K562 (cell line): Measurements from ENCODE around the gene SLC36A1. TPM values are rescaled to one million over a fixed set of nuclear protein-coding genes. Genes with fewer than 3 reads are reported as not detected.

Experiments used
- ATAC-seq: fragments of 200-7000 bp; cut with Tn5 transposase; 3 replicates; pipeline ENCODE4 v1.9.1; 2020; ENCODE audit warnings: moderate library complexity
- BruUV-seq: library from RNA; stranded (reverse); fragments of 400-500 nt; replicated peaks from 2 replicates; lab custom pipeline; 2021; lab: Mats Ljungman, UMichigan
- CTCF ChIA-PET: fragments of 300-600 bp; formaldehyde crosslinking; extraction: SDS; loops from one replicate; lab custom pipeline; 2021; ENCODE audit warnings: low intra/inter-chr PET ratio; lab: Yijun Ruan, JAX
- POLR2A ChIA-PET: fragments of 300-600, 350-650 bp; sonication (Branson Sonifier 250); formaldehyde crosslinking; extraction: SDS; loops from one replicate; lab custom pipeline; 2021; ENCODE audit warnings: antibody characterized with exemption, inconsistent platforms; lab: Yijun Ruan, JAX
- DNase-seq, 4 experiments: peaks; one replicate each; pipeline versions ENCODE4 v3.0.0 to v3.0.0-alpha.2; 2011 to 2018; ENCODE audit warnings: low spot score in 3 of 4, mixed read lengths in 3 of 4; ENCODE audit errors: extremely low read depth in 1 of 4
- FAIRE-seq: peaks from 2 replicates; lab custom pipeline; 2011; peaks lifted over from hg19 to GRCh38; lab: Jason Lieb, UNC
- H2AFZ ChIP-seq: 2 replicates; pipeline ENCODE4 v1.6.0; 2011; ENCODE audit warnings: low read depth, low read length, control low read depth, inconsistent platforms
- H3K27ac ChIP-seq: fragments of 200-600 bp; 3 replicates; pipeline ENCODE4 v1.8.0; 2011; ENCODE audit warnings: low read depth, mild to moderate bottlenecking, control low read depth, inconsistent platforms, low read length, moderate library complexity, mixed read lengths; ENCODE audit errors: extremely low read depth
- H3K27me3 ChIP-seq, 2 experiments: fragments of 300-600 bp in 1 of 2; 2 replicates in 1 of 2; 3 replicates in 1 of 2; pipeline versions ENCODE4 v1.6.0 to v1.8.0; 2011; ENCODE audit warnings: inconsistent platforms in 2 of 2, low read length in 2 of 2, mild to moderate bottlenecking in 1 of 2, mixed read lengths in 1 of 2, moderate library complexity in 1 of 2; ENCODE audit not compliant: control insufficient read depth in 2 of 2, insufficient read depth in 2 of 2
- H3K36me3 ChIP-seq: fragments of 300-600 bp; 3 replicates; pipeline ENCODE4 v1.8.0; 2011; ENCODE audit warnings: mild to moderate bottlenecking, low read length, inconsistent platforms; ENCODE audit not compliant: control insufficient read depth, insufficient read depth
- H3K4me1 ChIP-seq, 2 experiments: fragments of 200-600 bp in 1 of 2; replicated peaks in 1 of 2; 2 replicates in 1 of 2; 3 replicates in 1 of 2; pipeline versions ENCODE4 v1.5.1 to v1.8.0; 2011; ENCODE audit warnings: inconsistent platforms in 2 of 2, low read length in 2 of 2, mild to moderate bottlenecking in 1 of 2, mixed read lengths in 1 of 2, moderate library complexity in 1 of 2; ENCODE audit not compliant: control insufficient read depth in 2 of 2, insufficient read depth in 2 of 2
- H3K4me2 ChIP-seq: 2 replicates; pipeline ENCODE4 v1.6.1; 2011; ENCODE audit warnings: low read length, control low read depth, inconsistent platforms, mixed read lengths; ENCODE audit not compliant: insufficient read depth
- H3K4me3 ChIP-seq: fragments of 200-600 bp; sonication (generic), shearing (Covaris generic); 2 replicates; pipeline ENCODE4 v1.5.1; 2016; ENCODE audit warnings: control low read depth, inconsistent platforms
- H3K79me2 ChIP-seq: fragments of 200-600 bp; 3 replicates; pipeline ENCODE4 v1.8.0; 2011; ENCODE audit warnings: low read length, inconsistent platforms; ENCODE audit not compliant: control insufficient read depth, insufficient read depth
- H3K9ac ChIP-seq, 2 experiments: 2 replicates each; pipeline versions ENCODE4 v1.6.0 to v1.6.1; 2011; ENCODE audit warnings: low read depth in 2 of 2, low read length in 2 of 2, control low read depth in 1 of 2, inconsistent platforms in 1 of 2, mild to moderate bottlenecking in 1 of 2, mixed read lengths in 1 of 2; ENCODE audit not compliant: insufficient read depth in 1 of 2
- H3K9me1 ChIP-seq: one replicate; pipeline ENCODE4 v1.6.0; 2011; ENCODE audit warnings: inconsistent platforms, mild to moderate bottlenecking, low read length, moderate library complexity; ENCODE audit not compliant: control insufficient read depth, insufficient read depth
- H3K9me3 ChIP-seq: replicated peaks from 2 replicates; pipeline ENCODE4 v1.5.1; 2011; ENCODE audit warnings: low read depth, low read length, inconsistent platforms; ENCODE audit not compliant: control insufficient read depth, insufficient read depth
- H4K20me1 ChIP-seq: replicated peaks from 2 replicates; pipeline ENCODE4 v1.6.1; 2011; ENCODE audit warnings: low read length, inconsistent platforms, mixed read lengths; ENCODE audit not compliant: control insufficient read depth, insufficient read depth
- ESRRB ChIP-seq: fragments of 250-450 bp; sonication (Bioruptor Pico); IDR thresholded peaks from 2 replicates; pipeline ENCODE4 v1.5.0; 2020; ENCODE audit warnings: mild to moderate bottlenecking, moderate library complexity, borderline replicate concordance
- ETV5 ChIP-seq: sonication (generic); formaldehyde crosslinking; IDR thresholded peaks from 2 replicates; pipeline ENCODE4 v1.4.0; 2020; ENCODE audit warnings: low read depth, mild to moderate bottlenecking, missing genetic modification reagents
- MBD1 ChIP-seq: fragments of 250-450 bp; sonication (Bioruptor Pico); IDR thresholded peaks from 2 replicates; pipeline ENCODE4 v1.8.0; 2022; ENCODE audit warnings: inconsistent platforms
- NCOR1 ChIP-seq: fragments of 450-650 bp; IDR thresholded peaks from 2 replicates; pipeline ENCODE4 v1.6.1; 2016; ENCODE audit warnings: mild to moderate bottlenecking, moderate library complexity
- TAF9B ChIP-seq: fragments of 450-650 bp; IDR thresholded peaks from 2 replicates; pipeline ENCODE4 v1.6.1; 2018; ENCODE audit warnings: mild to moderate bottlenecking; ENCODE audit not compliant: partially characterized antibody
- TBL1XR1 ChIP-seq, 2 experiments: IDR thresholded peaks; 2 replicates each; pipeline ENCODE4 v1.6.1; 2012; ENCODE audit warnings: improper control_type of control experiment in 2 of 2, low read length in 2 of 2, mild to moderate bottlenecking in 1 of 2
- WGBS: fragments of 100-300 bp; shearing (Covaris generic); methylation state at CpG from one replicate; pipeline ENCODE4 v1.1.6; 2016; ENCODE audit warnings: low coverage, mixed read lengths; ENCODE audit not compliant: insufficient coverage; ENCODE audit errors: missing lambda C conversion rate; 5-methylcytosine and 5-hydroxymethylcytosine counted together
- in situ Hi-C: fragments of 300-500 bp; cut with MboI; formaldehyde crosslinking; loops from 4 replicates; pipeline ENCODE4 v1.15.0; 2018; ENCODE audit warnings: inconsistent platforms, mixed read lengths
- intact Hi-C: fragments of 100-400 bp; cut with micrococcal nuclease; formaldehyde crosslinking; loops from 2 replicates; pipeline ENCODE4 v1.14.2; 2022
- polyA plus RNA-seq, 8 experiments: library from polyadenylated mRNA; depleted of rRNA in 4 of 8; stranded (reverse) in 5 of 8; unstranded in 3 of 8; fragments of >200 nt; fragmentation: Nextera tagmentation in 2 of 8; fragmentation: Illumina TruSeq in 1 of 8; extraction: Ambion mirVana in 2 of 8; extraction: Trizol in 1 of 8; gene quantifications; 2 replicates each; pipeline versions ENCODE4 v1.2.1 to v1.2.3, GENCODE V29; 2011 to 2014; ENCODE audit warnings: inconsistent platforms in 1 of 8, missing spikeins in 1 of 8
- total RNA-seq, 7 experiments: library from RNA; depleted of rRNA in 6 of 7; stranded (reverse); fragments of >200 nt in 6 of 7; fragmentation: Illumina TruSeq in 2 of 7; extraction: Trizol in 2 of 7; gene quantifications; 2 replicates each; pipeline versions ENCODE4 v1.2.1 to v1.2.3, GENCODE V29; 2011 to 2021; ENCODE audit warnings: low replicate concordance in 1 of 7

Gene SLC36A1
- total and polyA plus RNA-seq, 9 of the 15 experiments (the other 6 are each of a cell fraction or from before 2014, with no cell fraction given): 1.6 to 8.4 (median 4.6) TPM

- intact Hi-C loops (no loop called here), in situ Hi-C loops (no loop called here)
- H3K36me3 ChIP-seq: no peaks in the 10 kb centered on the region
- no peaks in the 10 kb centered on the region for H4K20me1 ChIP-seq
- no peaks in the 10 kb centered on the region for H3K9me1 ChIP-seq
- no peaks in the 10 kb centered on the region for H3K27me3 ChIP-seq
- no TSS peak for BruUV-seq
- no peaks in the 10 kb centered on the region for H3K9me3 ChIP-seq
- 46% methylated on average over 2 of the region's 2 CpGs for WGBS
- ATAC-seq (no peak), DNase-seq (no peak), FAIRE-seq (no peak)
- no peak overlapping the region for H3K4me3 ChIP-seq
- H3K4me1 ChIP-seq: no peaks in the 10 kb centered on the region
- H3K79me2 ChIP-seq: no peaks in the 10 kb centered on the region
- H3K27ac ChIP-seq: no peak overlapping the region
- no peak overlapping the region for H3K4me2 ChIP-seq
- ChIA-PET POLR2A (interaction anchor here (0.9 kb wide), 1 partner anchor 260 kb away, joined by 5 read pairs; no protein-coding TSS in a partner anchor), CTCF (no interaction called here)
- H2AFZ ChIP-seq: no peak overlapping the region
- TF ChIP-seq ETV5 (CRISPR knock-in tag) (no peak), TBL1XR1 (IDR thresholded peaks at IDR 0.05; ENCODE audit: low read length in 2 of 2) (no peak), TAF9B (no peak), NCOR1 (no peak), MBD1 (CRISPR knock-in tag) (no peak), ESRRB (CRISPR knock-in tag) (no peak)
- no peak overlapping the region for H3K9ac ChIP-seq
Measured at GRCh38 chr5:151495320-151495719, 47.9 kb downstream of the SLC36A1 start.
